ENCODE measurements around the gene KLF17. TPM values are rescaled to one million over a fixed set of nuclear protein-coding genes. Genes with fewer than 3 reads are reported as not detected.

KLF17 gene
- total and polyA plus RNA-seq, 4 donors = not detected

DNA sequence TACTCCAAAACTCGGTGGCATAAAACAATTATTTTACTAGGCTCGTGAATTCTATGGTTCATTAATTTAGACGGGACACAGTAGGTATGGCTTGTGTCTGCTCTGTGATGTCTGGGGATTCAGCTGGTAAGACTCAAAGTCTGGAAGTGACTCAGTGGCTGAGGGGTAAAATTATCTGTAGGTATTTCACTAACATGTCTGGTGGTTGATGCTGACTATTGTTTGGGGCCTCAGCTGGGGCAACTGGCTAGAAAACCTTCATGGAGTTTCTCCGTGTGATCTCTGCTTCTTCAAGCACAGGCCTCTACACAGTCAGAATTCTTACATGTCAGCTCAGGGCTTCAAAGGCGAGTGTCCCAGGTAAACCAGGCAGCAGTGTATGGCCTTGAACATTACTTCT is 41.2 kb upstream of the KLF17 start:
- Histone ChIP-seq H3K27me3 (ENCODE audit: control insufficient read depth in 4 of 4, insufficient read depth in 4 of 4, low read length in 3 of 4) (no peaks in the 10 kb centered on the region), H3K36me3 (ENCODE audit: control insufficient read depth in 4 of 4, insufficient read depth in 3 of 4, low read depth in 1 of 4, low read length in 3 of 4) (no peaks in the 10 kb centered on the region), H3K4me1 (ENCODE audit: control insufficient read depth in 4 of 4, insufficient read depth in 4 of 4, low read length in 3 of 4) (no peaks in the 10 kb centered on the region), H3K27ac (ENCODE audit: low read depth in 1 of 2, low read length in 2 of 2) (no peak overlapping the region), H3K4me3 (ENCODE audit: low read depth in 1 of 3, low read length in 3 of 3) (no peak overlapping the region), H3K9me3 (ENCODE audit: control insufficient read depth in 4 of 4, low read length in 3 of 4) (no peaks in the 10 kb centered on the region), H3K9ac (ENCODE audit: low read depth in 1 of 2, low read length in 2 of 2) (no peak overlapping the region)
- DNase-seq (ENCODE audit: low spot score) = no peak
- TF ChIP-seq SP1 (IDR thresholded peaks at IDR 0.05) (no peak), RAD21 (IDR thresholded peaks at IDR 0.05) (no peak), TAF1 (conservative IDR thresholded peaks at IDR 0.05) (no peak), GABPA (IDR thresholded peaks at IDR 0.05 in 1 of 2, conservative IDR thresholded peaks at IDR 0.05 in 1 of 2) (no peak), RXRA (IDR thresholded peaks at IDR 0.05) (no peak)
- TF ChIP-seq, protein P1, sequence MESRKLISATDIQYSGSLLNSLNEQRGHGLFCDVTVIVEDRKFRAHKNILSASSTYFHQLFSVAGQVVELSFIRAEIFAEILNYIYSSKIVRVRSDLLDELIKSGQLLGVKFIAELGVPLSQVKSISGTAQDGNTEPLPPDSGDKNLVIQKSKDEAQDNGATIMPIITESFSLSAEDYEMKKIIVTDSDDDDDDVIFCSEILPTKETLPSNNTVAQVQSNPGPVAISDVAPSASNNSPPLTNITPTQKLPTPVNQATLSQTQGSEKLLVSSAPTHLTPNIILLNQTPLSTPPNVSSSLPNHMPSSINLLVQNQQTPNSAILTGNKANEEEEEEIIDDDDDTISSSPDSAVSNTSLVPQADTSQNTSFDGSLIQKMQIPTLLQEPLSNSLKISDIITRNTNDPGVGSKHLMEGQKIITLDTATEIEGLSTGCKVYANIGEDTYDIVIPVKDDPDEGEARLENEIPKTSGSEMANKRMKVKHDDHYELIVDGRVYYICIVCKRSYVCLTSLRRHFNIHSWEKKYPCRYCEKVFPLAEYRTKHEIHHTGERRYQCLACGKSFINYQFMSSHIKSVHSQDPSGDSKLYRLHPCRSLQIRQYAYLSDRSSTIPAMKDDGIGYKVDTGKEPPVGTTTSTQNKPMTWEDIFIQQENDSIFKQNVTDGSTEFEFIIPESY (IDR thresholded peaks at IDR 0.05) = no peak
- WGBS = 92% methylated on average over 5 of the region's 5 CpGs

DNA sequence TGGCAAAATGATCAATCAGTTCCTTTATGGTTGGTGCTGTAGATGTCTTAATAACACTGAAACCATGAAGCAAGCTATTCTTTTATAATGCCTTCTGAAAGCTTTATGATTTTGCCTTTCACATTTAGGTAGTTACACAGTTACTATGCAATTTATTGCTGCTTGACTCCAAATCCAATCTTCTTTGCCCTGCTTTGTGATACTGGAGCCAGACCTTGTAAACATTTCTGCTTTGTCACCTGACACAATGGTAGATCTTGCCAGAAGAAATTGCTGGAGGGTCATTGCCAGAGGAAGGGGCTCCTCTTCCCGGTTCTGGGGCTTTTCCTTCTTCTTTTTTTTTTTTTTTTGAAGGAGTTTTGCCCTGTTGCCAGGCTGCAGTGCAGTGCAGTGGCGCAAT is 40.5 kb upstream of the KLF17 start:
- WGBS = 64% methylated on average over 2 of the region's 2 CpGs
- Histone ChIP-seq H3K9me3 (ENCODE audit: control insufficient read depth in 4 of 4, low read length in 3 of 4) (no peaks in the 10 kb centered on the region), H3K4me1 (ENCODE audit: control insufficient read depth in 4 of 4, insufficient read depth in 4 of 4, low read length in 3 of 4) (no peaks in the 10 kb centered on the region), H3K36me3 (ENCODE audit: control insufficient read depth in 4 of 4, insufficient read depth in 3 of 4, low read depth in 1 of 4, low read length in 3 of 4) (no peaks in the 10 kb centered on the region), H3K9ac (ENCODE audit: low read depth in 1 of 2, low read length in 2 of 2) (no peak overlapping the region), H3K27me3 (ENCODE audit: control insufficient read depth in 4 of 4, insufficient read depth in 4 of 4, low read length in 3 of 4) (no peaks in the 10 kb centered on the region), H3K27ac (ENCODE audit: low read depth in 1 of 2, low read length in 2 of 2) (no peak overlapping the region), H3K4me3 (ENCODE audit: low read depth in 1 of 3, low read length in 3 of 3) (no peak overlapping the region)
- TF ChIP-seq YY1 (IDR thresholded peaks at IDR 0.05) = no peak
- no peak for TF ChIP-seq SP1 (IDR thresholded peaks at IDR 0.05)
- no peak for TF ChIP-seq EGR1 (IDR thresholded peaks at IDR 0.05; ENCODE audit: low read depth in 2 of 2)
- TF ChIP-seq, protein P2, sequence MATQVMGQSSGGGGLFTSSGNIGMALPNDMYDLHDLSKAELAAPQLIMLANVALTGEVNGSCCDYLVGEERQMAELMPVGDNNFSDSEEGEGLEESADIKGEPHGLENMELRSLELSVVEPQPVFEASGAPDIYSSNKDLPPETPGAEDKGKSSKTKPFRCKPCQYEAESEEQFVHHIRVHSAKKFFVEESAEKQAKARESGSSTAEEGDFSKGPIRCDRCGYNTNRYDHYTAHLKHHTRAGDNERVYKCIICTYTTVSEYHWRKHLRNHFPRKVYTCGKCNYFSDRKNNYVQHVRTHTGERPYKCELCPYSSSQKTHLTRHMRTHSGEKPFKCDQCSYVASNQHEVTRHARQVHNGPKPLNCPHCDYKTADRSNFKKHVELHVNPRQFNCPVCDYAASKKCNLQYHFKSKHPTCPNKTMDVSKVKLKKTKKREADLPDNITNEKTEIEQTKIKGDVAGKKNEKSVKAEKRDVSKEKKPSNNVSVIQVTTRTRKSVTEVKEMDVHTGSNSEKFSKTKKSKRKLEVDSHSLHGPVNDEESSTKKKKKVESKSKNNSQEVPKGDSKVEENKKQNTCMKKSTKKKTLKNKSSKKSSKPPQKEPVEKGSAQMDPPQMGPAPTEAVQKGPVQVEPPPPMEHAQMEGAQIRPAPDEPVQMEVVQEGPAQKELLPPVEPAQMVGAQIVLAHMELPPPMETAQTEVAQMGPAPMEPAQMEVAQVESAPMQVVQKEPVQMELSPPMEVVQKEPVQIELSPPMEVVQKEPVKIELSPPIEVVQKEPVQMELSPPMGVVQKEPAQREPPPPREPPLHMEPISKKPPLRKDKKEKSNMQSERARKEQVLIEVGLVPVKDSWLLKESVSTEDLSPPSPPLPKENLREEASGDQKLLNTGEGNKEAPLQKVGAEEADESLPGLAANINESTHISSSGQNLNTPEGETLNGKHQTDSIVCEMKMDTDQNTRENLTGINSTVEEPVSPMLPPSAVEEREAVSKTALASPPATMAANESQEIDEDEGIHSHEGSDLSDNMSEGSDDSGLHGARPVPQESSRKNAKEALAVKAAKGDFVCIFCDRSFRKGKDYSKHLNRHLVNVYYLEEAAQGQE (IDR thresholded peaks at IDR 0.05) = no peak
- TF ChIP-seq, protein P3, sequence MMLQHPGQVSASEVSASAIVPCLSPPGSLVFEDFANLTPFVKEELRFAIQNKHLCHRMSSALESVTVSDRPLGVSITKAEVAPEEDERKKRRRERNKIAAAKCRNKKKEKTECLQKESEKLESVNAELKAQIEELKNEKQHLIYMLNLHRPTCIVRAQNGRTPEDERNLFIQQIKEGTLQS (IDR thresholded peaks at IDR 0.05) = no peak
- TF ChIP-seq, protein P4, sequence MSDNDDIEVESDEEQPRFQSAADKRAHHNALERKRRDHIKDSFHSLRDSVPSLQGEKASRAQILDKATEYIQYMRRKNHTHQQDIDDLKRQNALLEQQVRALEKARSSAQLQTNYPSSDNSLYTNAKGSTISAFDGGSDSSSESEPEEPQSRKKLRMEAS (IDR thresholded peaks at IDR 0.05) = no peak
- TF ChIP-seq JUND (IDR thresholded peaks at IDR 0.05) = no peak
- TF ChIP-seq, protein P1 (IDR thresholded peaks at IDR 0.05) = no peak
- DNase-seq (ENCODE audit: low spot score) = no peak
